ENCODE data around the gene MTHFD1.

GRCh38 chr14:64422756-64423155 is 34.6 kb downstream of the MTHFD1 start:
- no peak for TF ChIP-seq CTCF (conservative IDR thresholded peaks at IDR 0.05)
- no peak for TF ChIP-seq ZFX (IDR thresholded peaks at IDR 0.05)
